ENCODE results near the gene LDLRAD3. TPM values are rescaled to one million over a fixed set of nuclear protein-coding genes. Genes with fewer than 3 reads are reported as not detected.
"Not testable (repeated sequence)": the region's sequence is repeated elsewhere in the genome, so short reads cannot be mapped to it uniquely, and the experiment has no call there.

Gene LDLRAD3
- total and polyA plus RNA-seq, 7 experiments from 2014 or later = 0.08 to 6.9 (median 0.41) TPM; not detected in 3

DNA sequence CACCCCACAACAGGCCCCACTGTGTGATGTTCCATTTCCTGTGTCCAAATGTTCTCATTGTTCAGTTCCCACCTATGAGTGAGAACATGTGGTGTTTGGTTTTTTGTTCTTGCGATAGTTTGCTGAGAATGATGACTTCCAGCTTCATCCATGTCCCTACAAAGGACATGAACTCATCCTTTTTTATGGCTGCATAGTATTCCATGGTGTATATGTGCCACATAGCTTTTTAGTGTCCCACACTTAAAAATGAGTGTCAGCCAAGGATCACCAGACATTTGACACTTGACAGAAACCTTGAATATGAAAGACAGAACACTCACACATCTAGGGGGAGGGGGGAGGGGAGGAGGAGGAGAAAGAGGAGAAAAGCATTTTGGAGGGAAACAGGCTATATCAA is 245.9 kb downstream of the LDLRAD3 start:
- H3K36me3 ChIP-seq (ENCODE audit: control insufficient read depth in 2 of 3, insufficient read depth in 3 of 3, low read length in 3 of 3); H3K4me1 ChIP-seq (ENCODE audit: control insufficient read depth in 2 of 2, insufficient read depth in 2 of 2, low read length in 2 of 2); H3K4me3 ChIP-seq (ENCODE audit: low read length); H3K4me1 Mint-ChIP-seq; H3K27ac ChIP-seq (ENCODE audit: low read depth, low read length); intact Hi-C loops (cut with micrococcal nuclease); DNase-seq; H3K27me3 ChIP-seq (ENCODE audit: control insufficient read depth in 2 of 2, insufficient read depth in 2 of 2, low read length in 2 of 2); H3K27ac Mint-ChIP-seq; CTCF ChIA-PET; H3K36me3 Mint-ChIP-seq; H3K9me3 Mint-ChIP-seq; H3K9me3 ChIP-seq (ENCODE audit: control insufficient read depth in 2 of 3, low read length in 3 of 3); POLR2A ChIA-PET; H3K4me3 Mint-ChIP-seq; ATAC-seq: not testable (repeated sequence)
- H3K27me3 Mint-ChIP-seq = peaks cover 0 to 13% (median 7%) of the 10 kb centered on the region in 5 donors

- no peaks in the 10 kb centered on the region for H3K4me1 Mint-ChIP-seq
- ATAC-seq (no peak), DNase-seq (no peak)
- Histone ChIP-seq H3K9me3 (ENCODE audit: control insufficient read depth in 2 of 3, low read length in 3 of 3) (no peaks in the 10 kb centered on the region), H3K27me3 (ENCODE audit: control insufficient read depth in 2 of 2, insufficient read depth in 2 of 2, low read length in 2 of 2) (no peaks in the 10 kb centered on the region), H3K4me3 (ENCODE audit: low read length) (no peak overlapping the region), H3K27ac (ENCODE audit: low read depth, low read length) (no peak overlapping the region), H3K4me1 (ENCODE audit: control insufficient read depth in 2 of 2, insufficient read depth in 2 of 2, low read length in 2 of 2) (no peaks in the 10 kb centered on the region), H3K36me3 (ENCODE audit: control insufficient read depth in 2 of 3, insufficient read depth in 3 of 3, low read length in 3 of 3) (no peaks in the 10 kb centered on the region)
- intact Hi-C loops (cut with micrococcal nuclease) = no loop called here
- ChIA-PET CTCF (no interaction called here), POLR2A (no interaction called here)
- H3K27me3 Mint-ChIP-seq = peaks cover 0 to 6% (median 3%) of the 10 kb centered on the region in 5 donors
- no peak overlapping the region for H3K27ac Mint-ChIP-seq
- H3K4me3 Mint-ChIP-seq = no peak overlapping the region
- H3K36me3 Mint-ChIP-seq = no peaks in the 10 kb centered on the region
- H3K9me3 Mint-ChIP-seq = peaks cover 0 to 5% (median 0%) of the 10 kb centered on the region in 11 donors
These were observed 248.1 kb downstream of the LDLRAD3 start for GRCh38 chr11:36191941-36192340.

DNA sequence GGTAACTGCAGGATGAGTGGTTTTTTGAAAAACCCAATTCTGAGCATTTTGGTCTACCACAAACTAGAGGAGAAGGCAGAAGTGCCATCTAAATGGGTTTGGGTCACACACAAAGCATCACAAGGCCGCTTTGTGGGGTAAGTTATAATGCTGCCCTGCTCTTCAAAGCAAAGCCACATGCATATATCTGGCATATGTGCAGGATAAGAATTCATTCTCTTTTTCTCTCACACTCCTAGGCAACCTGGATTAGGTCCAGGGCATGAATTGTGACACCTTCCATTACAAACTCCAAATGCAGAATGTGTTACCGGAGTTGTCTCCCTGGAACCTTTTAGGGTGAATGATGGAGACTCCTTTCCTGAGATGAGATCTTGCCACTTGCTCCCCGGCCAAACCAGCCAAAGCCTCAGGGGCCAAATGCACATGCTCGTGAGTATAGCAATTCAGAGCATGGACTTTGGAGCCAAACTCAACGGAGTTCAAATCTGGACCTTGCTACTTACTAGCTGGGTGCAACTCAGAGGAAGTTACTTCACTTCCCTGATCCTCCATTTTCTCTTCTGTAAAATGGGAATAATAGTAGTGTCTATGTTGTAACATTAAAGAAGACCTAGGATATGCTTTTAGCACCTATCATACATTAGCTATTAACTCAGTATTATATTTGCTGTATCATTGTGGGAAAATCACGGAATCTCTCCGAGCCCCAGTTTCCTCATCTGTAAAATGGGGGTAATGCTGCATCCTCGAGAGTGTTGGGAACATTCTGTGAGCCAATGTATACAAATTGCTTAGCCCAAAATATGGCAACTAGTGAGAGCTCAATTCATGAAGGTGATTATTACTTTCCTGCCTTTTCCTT is 248.8 kb downstream of the LDLRAD3 start:
- CTCF ChIA-PET = no interaction called here
- H3K27ac Mint-ChIP-seq = no peak overlapping the region

GRCh38 chr11:36193290-36193619 is 249.4 kb downstream of the LDLRAD3 start:
- ChIA-PET CTCF (no interaction called here), POLR2A (no interaction called here)
- Mint-ChIP-seq H3K27me3 (peaks cover 0 to 2% (median under 1%) of the 10 kb centered on the region in 5 donors), H3K27ac (no peak overlapping the region), H3K36me3 (no peaks in the 10 kb centered on the region), H3K4me1 (no peaks in the 10 kb centered on the region), H3K4me3 (no peak overlapping the region), H3K9me3 (peaks cover 0 to 5% (median 0%) of the 10 kb centered on the region in 11 donors)
- no peak for DNase-seq
- no peaks in the 10 kb centered on the region for H3K9me3 ChIP-seq (ENCODE audit: control insufficient read depth in 2 of 3, low read length in 3 of 3)
- no peaks in the 10 kb centered on the region for H3K4me1 ChIP-seq (ENCODE audit: control insufficient read depth in 2 of 2, insufficient read depth in 2 of 2, low read length in 2 of 2)
- H3K4me3 ChIP-seq (ENCODE audit: low read length) = no peak overlapping the region
- intact Hi-C loops (cut with micrococcal nuclease) = no loop called here
- H3K27ac ChIP-seq (ENCODE audit: low read depth, low read length) = no peak overlapping the region
- H3K27me3 ChIP-seq (ENCODE audit: control insufficient read depth in 2 of 2, insufficient read depth in 2 of 2, low read length in 2 of 2) = no peaks in the 10 kb centered on the region
- no peak for ATAC-seq
- no peaks in the 10 kb centered on the region for H3K36me3 ChIP-seq (ENCODE audit: control insufficient read depth in 2 of 3, insufficient read depth in 3 of 3, low read length in 3 of 3)

More for the DNA sequence above, 248.8 kb downstream of the LDLRAD3 start:
- no peaks in the 10 kb centered on the region for H3K36me3 ChIP-seq (ENCODE audit: control insufficient read depth in 2 of 3, insufficient read depth in 3 of 3, low read length in 3 of 3)
- no peaks in the 10 kb centered on the region for H3K27me3 ChIP-seq (ENCODE audit: control insufficient read depth in 2 of 2, insufficient read depth in 2 of 2, low read length in 2 of 2)
- no peak overlapping the region for H3K27ac ChIP-seq (ENCODE audit: low read depth, low read length)
- ATAC-seq (no peak), DNase-seq (no peak)
- no peak overlapping the region for H3K4me3 Mint-ChIP-seq
- H3K4me1 Mint-ChIP-seq = no peaks in the 10 kb centered on the region
- peaks cover 0 to 4% (median 0%) of the 10 kb centered on the region in 5 donors for H3K27me3 Mint-ChIP-seq
- H3K36me3 Mint-ChIP-seq = no peaks in the 10 kb centered on the region
- POLR2A ChIA-PET = no interaction called here
- no peak overlapping the region for H3K4me3 ChIP-seq (ENCODE audit: low read length)
- intact Hi-C loops (cut with micrococcal nuclease) = no loop called here
- H3K9me3 ChIP-seq (ENCODE audit: control insufficient read depth in 2 of 3, low read length in 3 of 3) = no peaks in the 10 kb centered on the region
- no peaks in the 10 kb centered on the region for H3K4me1 ChIP-seq (ENCODE audit: control insufficient read depth in 2 of 2, insufficient read depth in 2 of 2, low read length in 2 of 2)
- H3K9me3 Mint-ChIP-seq = peaks cover 0 to 5% (median 0%) of the 10 kb centered on the region in 11 donors

DNA sequence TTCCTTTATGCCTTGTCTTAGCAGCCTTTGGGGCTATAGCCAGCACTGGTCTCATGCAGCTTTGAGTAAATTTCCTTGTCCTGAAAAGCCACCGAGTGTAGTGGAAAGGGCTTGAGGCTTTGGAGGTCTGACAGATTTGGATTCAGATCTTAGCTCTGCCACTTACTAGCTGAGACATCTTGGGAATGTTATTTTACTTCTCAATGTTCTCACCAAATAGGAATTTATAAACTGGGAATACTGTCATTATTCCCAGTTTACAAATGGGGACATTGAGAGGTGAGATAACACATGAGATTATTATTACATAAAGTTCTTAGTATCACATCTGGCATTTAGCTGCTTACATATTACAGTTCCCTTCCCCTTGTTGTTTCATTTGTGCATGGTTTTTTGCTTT is 249.9 kb downstream of the LDLRAD3 start:
- DNase-seq (no peak), ATAC-seq (no peak)
- ChIA-PET POLR2A (no interaction called here), CTCF (no interaction called here)
- Histone ChIP-seq H3K9me3 (ENCODE audit: control insufficient read depth in 2 of 3, low read length in 3 of 3) (no peaks in the 10 kb centered on the region), H3K4me3 (ENCODE audit: low read length) (no peak overlapping the region), H3K4me1 (ENCODE audit: control insufficient read depth in 2 of 2, insufficient read depth in 2 of 2, low read length in 2 of 2) (no peaks in the 10 kb centered on the region), H3K27ac (ENCODE audit: low read depth, low read length) (no peak overlapping the region), H3K36me3 (ENCODE audit: control insufficient read depth in 2 of 3, insufficient read depth in 3 of 3, low read length in 3 of 3) (no peaks in the 10 kb centered on the region), H3K27me3 (ENCODE audit: control insufficient read depth in 2 of 2, insufficient read depth in 2 of 2, low read length in 2 of 2) (no peaks in the 10 kb centered on the region)
- Mint-ChIP-seq H3K27me3 (peaks cover 0 to 6% (median 5%) of the 10 kb centered on the region in 5 donors), H3K4me3 (no peak overlapping the region), H3K4me1 (peaks cover 0 to 2% (median 0%) of the 10 kb centered on the region in 7 donors), H3K36me3 (no peaks in the 10 kb centered on the region), H3K9me3 (peaks cover 0 to 5% (median 0%) of the 10 kb centered on the region in 11 donors), H3K27ac (no peak overlapping the region)
- intact Hi-C loops (cut with micrococcal nuclease) = no loop called here

GRCh38 chr11:36195496-36196354 is 251.9 kb downstream of the LDLRAD3 start:
- intact Hi-C loops (cut with micrococcal nuclease) = no loop called here
- Histone ChIP-seq H3K36me3 (ENCODE audit: control insufficient read depth in 2 of 3, insufficient read depth in 3 of 3, low read length in 3 of 3) (no peaks in the 10 kb centered on the region), H3K27ac (ENCODE audit: low read depth, low read length) (no peak overlapping the region), H3K4me1 (ENCODE audit: control insufficient read depth in 2 of 2, insufficient read depth in 2 of 2, low read length in 2 of 2) (no peaks in the 10 kb centered on the region), H3K9me3 (ENCODE audit: control insufficient read depth in 2 of 3, low read length in 3 of 3) (no peaks in the 10 kb centered on the region), H3K27me3 (ENCODE audit: control insufficient read depth in 2 of 2, insufficient read depth in 2 of 2, low read length in 2 of 2) (no peaks in the 10 kb centered on the region), H3K4me3 (ENCODE audit: low read length) (no peak overlapping the region)
- peaks cover 0 to 2% (median 0%) of the 10 kb centered on the region in 7 donors for H3K4me1 Mint-ChIP-seq
- no peak for ATAC-seq
- POLR2A ChIA-PET = no interaction called here
- no peaks in the 10 kb centered on the region for H3K36me3 Mint-ChIP-seq
- no peak for DNase-seq
- peaks cover 0 to 22% (median 10%) of the 10 kb centered on the region in 5 donors for H3K27me3 Mint-ChIP-seq
- CTCF ChIA-PET = no interaction called here
- no peak overlapping the region for H3K27ac Mint-ChIP-seq
- H3K9me3 Mint-ChIP-seq = no peaks in the 10 kb centered on the region
- no peak overlapping the region for H3K4me3 Mint-ChIP-seq

Data from naive thymus-derived CD4-positive, alpha-beta T cell (primary cell).